Measurements from ENCODE around the gene COL6A2.

DNA sequence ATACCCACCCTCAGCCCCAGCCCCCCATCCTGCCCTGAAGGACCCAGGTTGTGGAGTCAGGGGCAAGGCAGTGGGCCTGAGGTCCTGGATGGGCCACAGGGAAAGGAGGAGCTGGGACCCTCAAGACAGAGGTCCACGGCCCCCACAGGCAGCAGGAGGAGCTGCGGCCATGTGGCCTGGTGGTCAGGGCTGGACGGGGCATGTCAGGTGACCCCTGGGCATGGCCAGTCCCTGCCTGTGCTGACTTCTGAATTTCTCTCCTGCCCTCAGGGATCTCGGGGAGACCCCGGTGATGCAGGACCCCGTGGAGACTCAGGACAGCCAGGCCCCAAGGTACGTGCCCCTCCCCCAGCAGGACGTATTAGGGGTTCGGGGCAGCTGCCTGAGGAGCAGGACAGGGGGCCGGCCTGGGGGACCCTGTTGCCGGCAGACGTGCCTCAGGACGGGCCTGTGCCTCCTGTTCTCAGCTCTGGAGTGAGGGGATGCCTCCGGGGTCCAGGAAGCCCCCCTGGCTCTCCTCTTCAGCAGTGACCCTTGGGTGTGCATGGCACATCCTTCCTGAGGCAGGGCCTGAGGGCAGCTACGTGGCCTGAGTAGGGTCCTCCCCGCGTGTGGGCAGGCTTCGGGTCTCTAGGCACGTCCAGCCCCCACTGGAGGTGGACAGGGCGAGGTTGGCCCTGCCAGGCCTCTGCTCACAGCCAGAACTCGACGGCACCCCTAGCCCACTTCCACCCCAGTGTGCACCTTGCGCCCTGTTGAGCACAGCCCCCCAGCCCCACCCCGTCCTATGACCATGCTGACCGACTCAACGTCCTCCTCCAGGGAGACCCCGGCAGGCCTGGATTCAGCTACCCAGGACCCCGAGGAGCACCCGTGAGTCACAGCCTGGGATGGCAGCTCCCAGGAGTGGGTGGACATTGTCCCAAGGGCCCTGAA lies 23.6 kb downstream of the COL6A2 start:
- TF ChIP-seq BHLHE40 (IDR thresholded peaks at IDR 0.05; ENCODE audit: borderline replicate concordance) (no peak), SP1 (IDR thresholded peaks at IDR 0.05) (no peak), NFRKB (IDR thresholded peaks at IDR 0.05) (no peak), CTBP1 (IDR thresholded peaks at IDR 0.05; ENCODE audit: borderline replicate concordance) (no peak), SUZ12 (IDR thresholded peaks at IDR 0.05) (no peak), L3MBTL2 (conservative IDR thresholded peaks at IDR 0.05) (no peak), FOXM1 (IDR thresholded peaks at IDR 0.05; ENCODE audit: borderline replicate concordance) (no peak), ARNT (IDR thresholded peaks at IDR 0.05) (no peak), FOXK2 (IDR thresholded peaks at IDR 0.05) (no peak), ELF4 (IDR thresholded peaks at IDR 0.05) (no peak), FOXA1 (IDR thresholded peaks at IDR 0.05) (no peak), ZNF384 (IDR thresholded peaks at IDR 0.05) (no peak), TARDBP (IDR thresholded peaks at IDR 0.05) (no peak)

Measured in HEK293T (cell line).